Liver (tissue), 3 donors: ENCODE results near the gene SMAD5.

Experiments
- GABPA ChIP-seq, 2 donors: IDR thresholded peaks in 1 of 2; conservative IDR thresholded peaks in 1 of 2; 2 replicates each; pipeline ENCODE4 v1.6.1; 2016; ENCODE audit warnings: antibody characterized with exemption in 2 of 2, mild to moderate bottlenecking in 1 of 2, moderate library complexity in 1 of 2
- JUND ChIP-seq, 2 donors: IDR thresholded peaks; 2 replicates each; pipeline ENCODE4 v1.6.1; 2016; ENCODE audit warnings: antibody characterized with exemption in 2 of 2
- RAD21 ChIP-seq, 2 donors: IDR thresholded peaks; 2 replicates each; pipeline ENCODE4 v1.6.1; 2016; ENCODE audit warnings: antibody characterized with exemption in 2 of 2, mild to moderate bottlenecking in 2 of 2
- SP1 ChIP-seq: IDR thresholded peaks from 2 replicates; pipeline ENCODE4 v1.6.1; 2018; ENCODE audit warnings: antibody characterized with exemption, mild to moderate bottlenecking
- TAF1 ChIP-seq: conservative IDR thresholded peaks from 2 replicates; pipeline ENCODE4 v1.6.1; 2016; ENCODE audit warnings: antibody characterized with exemption, mild to moderate bottlenecking
- YY1 ChIP-seq: IDR thresholded peaks from 2 replicates; pipeline ENCODE4 v1.6.1; 2016; ENCODE audit warnings: antibody characterized with exemption, mild to moderate bottlenecking
- TF ChIP-seq, protein P1 (sequence below): fragments of 150-350 bp; IDR thresholded peaks from 2 replicates; pipeline ENCODE4 v1.5.1; 2017; ENCODE audit warnings: improper control_type of control experiment, low read depth, low read length; ENCODE audit not compliant: missing input control
- TF ChIP-seq, protein P2 (sequence below): IDR thresholded peaks from 2 replicates; pipeline ENCODE4 v1.6.1; 2016; ENCODE audit warnings: antibody characterized with exemption
- TF ChIP-seq, protein P3 (sequence below): IDR thresholded peaks from 2 replicates; pipeline ENCODE4 v1.6.1; 2016; ENCODE audit warnings: antibody characterized with exemption, mild to moderate bottlenecking
- TF ChIP-seq, protein P4 (sequence below): IDR thresholded peaks from 2 replicates; pipeline ENCODE4 v1.6.1; 2016; ENCODE audit warnings: antibody characterized with exemption
- TF ChIP-seq, protein P5 (sequence below): IDR thresholded peaks from 2 replicates; pipeline ENCODE4 v1.6.1; 2016; ENCODE audit warnings: antibody characterized with exemption
- donor health status: healthy.
- donor health status: healthy.

DNA sequence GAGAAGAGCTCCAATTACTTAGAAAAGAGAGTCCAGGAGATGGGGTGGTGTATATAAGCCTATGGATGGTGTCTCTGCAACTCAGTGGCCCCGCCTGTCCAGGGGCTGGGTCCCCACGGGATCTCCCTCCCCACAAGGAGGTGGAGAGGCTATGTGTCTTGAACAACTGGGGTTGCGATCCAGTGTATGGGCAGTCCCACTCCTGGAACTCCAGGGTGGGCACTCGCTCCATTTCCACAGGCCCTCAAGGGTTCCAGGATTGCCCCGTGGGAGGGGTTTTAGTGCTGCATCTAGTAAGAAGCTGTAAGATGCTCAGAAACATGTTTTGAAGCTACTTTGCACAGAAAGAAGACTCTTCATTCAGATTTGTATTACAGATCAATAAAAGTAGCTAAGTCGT is 558 bp upstream of the SMAD5 start:
- TF ChIP-seq GABPA (IDR thresholded peaks at IDR 0.05 in 1 of 2, conservative IDR thresholded peaks at IDR 0.05 in 1 of 2) (no peak), SP1 (no peak), TAF1 (no peak), JUND (IDR thresholded peaks at IDR 0.05) (no peak), RAD21 (IDR thresholded peaks at IDR 0.05) (no peak), YY1 (no peak)
- TF ChIP-seq, protein P1, sequence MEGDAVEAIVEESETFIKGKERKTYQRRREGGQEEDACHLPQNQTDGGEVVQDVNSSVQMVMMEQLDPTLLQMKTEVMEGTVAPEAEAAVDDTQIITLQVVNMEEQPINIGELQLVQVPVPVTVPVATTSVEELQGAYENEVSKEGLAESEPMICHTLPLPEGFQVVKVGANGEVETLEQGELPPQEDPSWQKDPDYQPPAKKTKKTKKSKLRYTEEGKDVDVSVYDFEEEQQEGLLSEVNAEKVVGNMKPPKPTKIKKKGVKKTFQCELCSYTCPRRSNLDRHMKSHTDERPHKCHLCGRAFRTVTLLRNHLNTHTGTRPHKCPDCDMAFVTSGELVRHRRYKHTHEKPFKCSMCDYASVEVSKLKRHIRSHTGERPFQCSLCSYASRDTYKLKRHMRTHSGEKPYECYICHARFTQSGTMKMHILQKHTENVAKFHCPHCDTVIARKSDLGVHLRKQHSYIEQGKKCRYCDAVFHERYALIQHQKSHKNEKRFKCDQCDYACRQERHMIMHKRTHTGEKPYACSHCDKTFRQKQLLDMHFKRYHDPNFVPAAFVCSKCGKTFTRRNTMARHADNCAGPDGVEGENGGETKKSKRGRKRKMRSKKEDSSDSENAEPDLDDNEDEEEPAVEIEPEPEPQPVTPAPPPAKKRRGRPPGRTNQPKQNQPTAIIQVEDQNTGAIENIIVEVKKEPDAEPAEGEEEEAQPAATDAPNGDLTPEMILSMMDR, result no peak
- TF ChIP-seq, protein P2, sequence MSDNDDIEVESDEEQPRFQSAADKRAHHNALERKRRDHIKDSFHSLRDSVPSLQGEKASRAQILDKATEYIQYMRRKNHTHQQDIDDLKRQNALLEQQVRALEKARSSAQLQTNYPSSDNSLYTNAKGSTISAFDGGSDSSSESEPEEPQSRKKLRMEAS, result no peak
- TF ChIP-seq, protein P3, sequence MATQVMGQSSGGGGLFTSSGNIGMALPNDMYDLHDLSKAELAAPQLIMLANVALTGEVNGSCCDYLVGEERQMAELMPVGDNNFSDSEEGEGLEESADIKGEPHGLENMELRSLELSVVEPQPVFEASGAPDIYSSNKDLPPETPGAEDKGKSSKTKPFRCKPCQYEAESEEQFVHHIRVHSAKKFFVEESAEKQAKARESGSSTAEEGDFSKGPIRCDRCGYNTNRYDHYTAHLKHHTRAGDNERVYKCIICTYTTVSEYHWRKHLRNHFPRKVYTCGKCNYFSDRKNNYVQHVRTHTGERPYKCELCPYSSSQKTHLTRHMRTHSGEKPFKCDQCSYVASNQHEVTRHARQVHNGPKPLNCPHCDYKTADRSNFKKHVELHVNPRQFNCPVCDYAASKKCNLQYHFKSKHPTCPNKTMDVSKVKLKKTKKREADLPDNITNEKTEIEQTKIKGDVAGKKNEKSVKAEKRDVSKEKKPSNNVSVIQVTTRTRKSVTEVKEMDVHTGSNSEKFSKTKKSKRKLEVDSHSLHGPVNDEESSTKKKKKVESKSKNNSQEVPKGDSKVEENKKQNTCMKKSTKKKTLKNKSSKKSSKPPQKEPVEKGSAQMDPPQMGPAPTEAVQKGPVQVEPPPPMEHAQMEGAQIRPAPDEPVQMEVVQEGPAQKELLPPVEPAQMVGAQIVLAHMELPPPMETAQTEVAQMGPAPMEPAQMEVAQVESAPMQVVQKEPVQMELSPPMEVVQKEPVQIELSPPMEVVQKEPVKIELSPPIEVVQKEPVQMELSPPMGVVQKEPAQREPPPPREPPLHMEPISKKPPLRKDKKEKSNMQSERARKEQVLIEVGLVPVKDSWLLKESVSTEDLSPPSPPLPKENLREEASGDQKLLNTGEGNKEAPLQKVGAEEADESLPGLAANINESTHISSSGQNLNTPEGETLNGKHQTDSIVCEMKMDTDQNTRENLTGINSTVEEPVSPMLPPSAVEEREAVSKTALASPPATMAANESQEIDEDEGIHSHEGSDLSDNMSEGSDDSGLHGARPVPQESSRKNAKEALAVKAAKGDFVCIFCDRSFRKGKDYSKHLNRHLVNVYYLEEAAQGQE, result no peak
- TF ChIP-seq, protein P4, sequence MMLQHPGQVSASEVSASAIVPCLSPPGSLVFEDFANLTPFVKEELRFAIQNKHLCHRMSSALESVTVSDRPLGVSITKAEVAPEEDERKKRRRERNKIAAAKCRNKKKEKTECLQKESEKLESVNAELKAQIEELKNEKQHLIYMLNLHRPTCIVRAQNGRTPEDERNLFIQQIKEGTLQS, result no peak
- TF ChIP-seq, protein P5, sequence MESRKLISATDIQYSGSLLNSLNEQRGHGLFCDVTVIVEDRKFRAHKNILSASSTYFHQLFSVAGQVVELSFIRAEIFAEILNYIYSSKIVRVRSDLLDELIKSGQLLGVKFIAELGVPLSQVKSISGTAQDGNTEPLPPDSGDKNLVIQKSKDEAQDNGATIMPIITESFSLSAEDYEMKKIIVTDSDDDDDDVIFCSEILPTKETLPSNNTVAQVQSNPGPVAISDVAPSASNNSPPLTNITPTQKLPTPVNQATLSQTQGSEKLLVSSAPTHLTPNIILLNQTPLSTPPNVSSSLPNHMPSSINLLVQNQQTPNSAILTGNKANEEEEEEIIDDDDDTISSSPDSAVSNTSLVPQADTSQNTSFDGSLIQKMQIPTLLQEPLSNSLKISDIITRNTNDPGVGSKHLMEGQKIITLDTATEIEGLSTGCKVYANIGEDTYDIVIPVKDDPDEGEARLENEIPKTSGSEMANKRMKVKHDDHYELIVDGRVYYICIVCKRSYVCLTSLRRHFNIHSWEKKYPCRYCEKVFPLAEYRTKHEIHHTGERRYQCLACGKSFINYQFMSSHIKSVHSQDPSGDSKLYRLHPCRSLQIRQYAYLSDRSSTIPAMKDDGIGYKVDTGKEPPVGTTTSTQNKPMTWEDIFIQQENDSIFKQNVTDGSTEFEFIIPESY, result no peak
